HepG2 (cell line): Measurements from ENCODE around the gene ADAMTSL3. TPM values are rescaled to one million over a fixed set of nuclear protein-coding genes. Genes with fewer than 3 reads are reported as not detected.

Experiments
- ATAC-seq: fragments of 200-7000 bp; cut with Tn5 transposase; 3 replicates; pipeline ENCODE4 v1.9.1; 2020; ENCODE audit warnings: mild to moderate bottlenecking, moderate library complexity
- BruUV-seq: library from RNA; stranded (reverse); fragments of 400-500 nt; replicated peaks from 2 replicates; lab custom pipeline; 2021; lab: Mats Ljungman, UMichigan
- CTCF ChIA-PET: fragments of 300-600 bp; formaldehyde crosslinking; extraction: SDS; loops from one replicate; lab custom pipeline; 2021; ENCODE audit warnings: low total read pairs, inconsistent platforms, low intra/inter-chr PET ratio; lab: Yijun Ruan, JAX
- POLR2A ChIA-PET: fragments of 350-600 bp; sonication (Branson Sonifier 250); formaldehyde crosslinking; loops from one replicate; lab custom pipeline; 2020; ENCODE audit warnings: antibody characterized with exemption, inconsistent platforms; lab: Yijun Ruan, JAX
- DNase-seq: peaks from one replicate; pipeline ENCODE4 v3.0.0-alpha.2; 2015; ENCODE audit warnings: low spot score
- FAIRE-seq: peaks from 3 replicates; lab custom pipeline; 2011; peaks lifted over from hg19 to GRCh38; lab: Jason Lieb, UNC
- H2AFZ ChIP-seq: one replicate; pipeline ENCODE4 v1.6.1; 2011; ENCODE audit warnings: low read length, inconsistent platforms
- H3K27ac ChIP-seq: fragments of 300-600 bp; 3 replicates; pipeline ENCODE4 v1.8.0; 2011; ENCODE audit warnings: mixed run types, mild to moderate bottlenecking, mixed read lengths, low read length, inconsistent platforms; ENCODE audit not compliant: insufficient read depth; ENCODE audit errors: extremely low read length
- H3K27me3 ChIP-seq, 2 experiments: fragments of 200-600 bp in 1 of 2; 2 replicates in 1 of 2; 3 replicates in 1 of 2; pipeline versions ENCODE4 v1.6.0 to v1.8.0; 2011; ENCODE audit warnings: low read length in 2 of 2, mild to moderate bottlenecking in 2 of 2, moderate library complexity in 2 of 2, inconsistent platforms in 1 of 2; ENCODE audit not compliant: insufficient read depth in 2 of 2, control insufficient read depth in 1 of 2
- H3K36me3 ChIP-seq, 2 experiments: fragments of 200-600 bp in 1 of 2; replicated peaks in 1 of 2; 2 replicates in 1 of 2; 3 replicates in 1 of 2; pipeline versions ENCODE4 v1.5.1 to v1.8.0; 2011; ENCODE audit warnings: low read length in 2 of 2, inconsistent platforms in 1 of 2; ENCODE audit not compliant: insufficient read depth in 2 of 2, control insufficient read depth in 1 of 2
- H3K4me1 ChIP-seq: 2 replicates; pipeline ENCODE4 v1.5.1; 2012; ENCODE audit warnings: low read length, inconsistent platforms; ENCODE audit not compliant: insufficient read depth
- H3K4me2 ChIP-seq: 2 replicates; pipeline ENCODE4 v1.6.0; 2011; ENCODE audit warnings: low read depth, low read length, inconsistent platforms
- H3K4me3 ChIP-seq, 3 experiments: fragments of 200-600 bp in 1 of 3; sonication (generic), shearing (Covaris generic) in 1 of 3; replicated peaks in 1 of 3; 2 replicates each; pipeline ENCODE4 v1.5.1; 2011 to 2016; ENCODE audit warnings: low read length in 3 of 3, inconsistent platforms in 2 of 3, low read depth in 2 of 3, mild to moderate bottlenecking in 2 of 3, control low read depth in 1 of 3, mixed read lengths in 1 of 3; ENCODE audit not compliant: insufficient read depth in 1 of 3
- H3K79me2 ChIP-seq: one replicate; pipeline ENCODE4 v1.6.1; 2011; ENCODE audit warnings: low read length, inconsistent platforms; ENCODE audit not compliant: insufficient read depth
- H3K9ac ChIP-seq: 2 replicates; pipeline ENCODE4 v1.6.0; 2011; ENCODE audit warnings: mild to moderate bottlenecking, low read depth, low read length, inconsistent platforms; ENCODE audit not compliant: insufficient read depth
- H3K9me3 ChIP-seq: 2 replicates; pipeline ENCODE4 v1.5.1; 2012; ENCODE audit warnings: mild to moderate bottlenecking, low read length
- H4K20me1 ChIP-seq: 2 replicates; pipeline ENCODE4 v1.6.0; 2011; ENCODE audit warnings: inconsistent platforms, mild to moderate bottlenecking, low read length, moderate library complexity; ENCODE audit not compliant: insufficient read depth
- ARID3A ChIP-seq: IDR thresholded peaks from 2 replicates; pipeline ENCODE4 v1.6.1; 2012; ENCODE audit warnings: low read depth, low read length, improper control_type of control experiment
- CENPT ChIP-seq: sonication (generic); formaldehyde crosslinking; IDR thresholded peaks from 2 replicates; pipeline ENCODE4 v1.8.0; 2022; ENCODE audit warnings: low read depth, mild to moderate bottlenecking, moderate library complexity, missing genetic modification reagents
- HDAC2 ChIP-seq: sonication (generic); formaldehyde crosslinking; IDR thresholded peaks from 2 replicates; pipeline ENCODE4 v1.4.0; 2020; ENCODE audit warnings: missing genetic modification reagents
- MEF2D ChIP-seq: sonication (generic); formaldehyde crosslinking; IDR thresholded peaks from 2 replicates; pipeline ENCODE4 v1.5.1; 2020; ENCODE audit warnings: mild to moderate bottlenecking, missing genetic modification reagents
- MXI1 ChIP-seq: IDR thresholded peaks from 3 replicates; pipeline ENCODE4 v1.6.1; 2012; ENCODE audit warnings: low read depth, low read length, inconsistent platforms, borderline replicate concordance
- NCOA2 ChIP-seq: sonication (generic); formaldehyde crosslinking; IDR thresholded peaks from 2 replicates; pipeline ENCODE4 v1.8.0; 2022; ENCODE audit warnings: inconsistent platforms
- TFAP4 ChIP-seq: sonication (generic); IDR thresholded peaks from 2 replicates; pipeline ENCODE4 v1.6.1; 2016; ENCODE audit warnings: low read depth, borderline replicate concordance
- ZNF3 ChIP-seq: IDR thresholded peaks from 2 replicates; pipeline ENCODE4 v1.7.0; 2017; ENCODE audit warnings: inconsistent platforms
- ZNF44 ChIP-seq: sonication (generic); formaldehyde crosslinking; IDR thresholded peaks from 2 replicates; pipeline ENCODE4 v1.5.1; 2020; ENCODE audit warnings: mild to moderate bottlenecking, missing genetic modification reagents
- ZNF773 ChIP-seq: sonication (generic); formaldehyde crosslinking; IDR thresholded peaks from 2 replicates; pipeline ENCODE4 v1.4.0; 2020; ENCODE audit warnings: missing genetic modification reagents, borderline replicate concordance
- WGBS: methylation state at CpG from one replicate; pipeline ENCODE4 v1.1.6; 2017; ENCODE audit warnings: low lambda C conversion rate; 5-methylcytosine and 5-hydroxymethylcytosine counted together
- in situ Hi-C: cut with HindIII; loops from 2 replicates; pipeline ENCODE4 v1.10.0; 2017; ENCODE audit warnings: low pct_unique_long_range_greater_than_20kb; ENCODE audit not compliant: extremely low pct_ligation_motif_present
- intact Hi-C: fragments of 100-400 bp; cut with micrococcal nuclease; formaldehyde crosslinking; loops from one replicate; pipeline ENCODE4 v1.10.0; 2022; ENCODE audit not compliant: unreplicated experiment
- polyA plus RNA-seq, 8 experiments: library from polyadenylated mRNA; depleted of rRNA in 3 of 8; stranded (reverse) in 7 of 8; unstranded in 1 of 8; fragments of >200 nt; fragmentation: Illumina TruSeq in 4 of 8; extraction: Trizol in 4 of 8; gene quantifications; 2 replicates each; pipeline versions ENCODE4 v1.2.1 to v1.2.3, GENCODE V29; 2011 to 2016; ENCODE audit warnings: low read depth in 4 of 8, missing spikeins in 1 of 8, mixed read lengths in 1 of 8; ENCODE audit not compliant: insufficient read depth in 1 of 8
- total RNA-seq, 5 experiments: library from RNA; depleted of rRNA; stranded (reverse); fragments of >200 nt; fragmentation: Illumina TruSeq; extraction: Trizol; gene quantifications; 2 replicates each; pipeline ENCODE4 v1.2.3, GENCODE V29; 2016; ENCODE audit warnings: low read depth in 1 of 5

Gene ADAMTSL3
- total and polyA plus RNA-seq, 2 of the 13 experiments (the other 11 are each of a cell fraction or from before 2014, with no cell fraction given): 0.04 to 0.09 TPM

- intact Hi-C loops: no loop called here
Measured at GRCh38 chr15:83698294-83698693, 44.4 kb downstream of the ADAMTSL3 start.

More at GRCh38 chr15:83698294-83698693, 44.4 kb downstream of the ADAMTSL3 start:
- no peak overlapping the region for H3K9ac ChIP-seq
- no peaks in the 10 kb centered on the region for H3K79me2 ChIP-seq
- in situ Hi-C loops: no loop called here
- TF ChIP-seq TFAP4: no peak
- no peak for TF ChIP-seq ZNF773 (CRISPR knock-in tag)
- no peak for TF ChIP-seq CENPT (CRISPR knock-in tag)
- TF ChIP-seq ZNF44 (CRISPR knock-in tag): no peak
- no peak for TF ChIP-seq ARID3A
- TF ChIP-seq MEF2D (CRISPR knock-in tag): no peak
- TF ChIP-seq MXI1: no peak
- no peak for TF ChIP-seq ZNF3 (CRISPR knock-in tag)
- TF ChIP-seq HDAC2 (CRISPR knock-in tag): no peak
- TF ChIP-seq NCOA2 (CRISPR knock-in tag): no peak
- H3K4me3 ChIP-seq: no peak overlapping the region
- DNase-seq (no peak), ATAC-seq (no peak), FAIRE-seq (no peak)
- 19% methylated on average over 3 of the region's 3 CpGs for WGBS
- H4K20me1 ChIP-seq: no peaks in the 10 kb centered on the region
- H3K4me1 ChIP-seq: peaks cover 6% of the 10 kb centered on the region; the same call in 1 of the 2 replicates
- no peaks in the 10 kb centered on the region for H3K36me3 ChIP-seq
- ChIA-PET POLR2A (no interaction called here), CTCF (no interaction called here)
- no peak overlapping the region for H3K4me2 ChIP-seq
- H3K27me3 ChIP-seq: no peaks in the 10 kb centered on the region
- H3K9me3 ChIP-seq: no peaks in the 10 kb centered on the region
- no peak overlapping the region for H3K27ac ChIP-seq
- no TSS peak for BruUV-seq
- H2AFZ ChIP-seq: no peak overlapping the region
